Mammary epithelial cell (primary cell): Measurements from ENCODE around the gene SORL1-AS1.

Experiments used
- CTCF ChIP-seq, 2 donors: IDR thresholded peaks in 1 of 2; conservative IDR thresholded peaks in 1 of 2; 2 replicates each; pipeline ENCODE4 v1.5.1; 2011 to 2012; ENCODE audit warnings: inconsistent platforms in 2 of 2, low read length in 2 of 2, mild to moderate bottlenecking in 2 of 2, control low read depth in 1 of 2, low read depth in 1 of 2; ENCODE audit not compliant: insufficient read depth in 1 of 2; ENCODE audit errors: extremely low read depth in 1 of 2
- EZH2 ChIP-seq: IDR thresholded peaks from 2 replicates; pipeline ENCODE4 v1.6.1; 2012; ENCODE audit warnings: low read length, inconsistent platforms, borderline replicate concordance

- TF ChIP-seq CTCF (conservative IDR thresholded peaks at IDR 0.05 in 1 of 2, IDR thresholded peaks at IDR 0.05 in 1 of 2; ENCODE audit: extremely low read depth in 1 of 2, insufficient read depth in 1 of 2, low read depth in 1 of 2, low read length in 2 of 2) (no peak), EZH2 (no peak)
These were observed 13.4 kb downstream of the SORL1-AS1 start for GRCh38 chr11:121439337-121439736.
